ENCODE results near the gene CCDC34.

- TF ChIP-seq CTCF (conservative IDR thresholded peaks at IDR 0.05; ENCODE audit: low read length): no peak
- no peak for TF ChIP-seq EZH2phosphoT487 (IDR thresholded peaks at IDR 0.05; ENCODE audit: borderline replicate concordance)
Measured at GRCh38 chr11:27319072-27319471, 43.9 kb downstream of the CCDC34 start.
